HG03571 (cell line): ENCODE measurements around the gene CACHD1.

Source experiments
- ATAC-seq: cut with Tn5 transposase; IDR thresholded peaks from one replicate; pipeline ENCODE4 v1.9.1; 2021; ENCODE audit not compliant: unreplicated experiment

The CACHD1 gene

DNA sequence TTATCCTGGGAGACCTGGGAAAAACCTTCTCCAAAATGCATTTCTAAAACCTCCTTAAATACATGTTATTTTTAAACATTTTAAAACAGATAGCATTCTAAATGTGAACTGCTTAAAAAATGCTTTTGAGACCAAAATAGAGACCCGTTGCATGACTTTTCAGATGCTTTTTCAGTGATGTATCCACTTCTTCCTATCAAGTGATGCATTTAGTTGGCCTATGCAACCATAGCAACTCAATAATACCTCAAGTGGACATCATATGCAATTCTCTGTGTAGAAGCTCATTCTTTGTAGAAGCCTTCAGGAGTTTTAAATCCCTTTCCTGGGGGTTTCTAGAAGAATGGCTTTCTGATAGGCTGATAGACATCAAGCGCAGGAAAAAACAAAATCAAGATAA is 180.5 kb downstream of the CACHD1 start:
- ATAC-seq, result no peak

- ATAC-seq, result no peak
Observed at GRCh38 chr1:64651841-64652240, 181.9 kb downstream of the CACHD1 start.

DNA sequence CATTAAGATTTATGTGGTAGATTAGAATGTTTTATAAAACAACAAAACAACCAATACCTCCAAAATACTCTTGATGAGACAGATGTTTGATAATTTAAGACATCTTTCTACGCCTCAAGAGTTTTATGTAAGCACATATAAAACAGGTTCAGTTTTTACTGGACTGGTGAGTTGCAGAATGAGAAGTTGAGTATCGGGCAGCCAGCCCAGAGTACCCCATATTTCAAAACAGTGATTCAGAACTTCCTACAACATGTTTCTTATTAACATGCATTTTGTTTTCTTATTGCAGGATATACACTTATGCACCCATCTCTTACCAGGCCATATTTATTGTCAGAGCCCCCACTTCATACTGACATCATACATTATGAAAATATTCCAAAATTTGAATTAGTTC is 183.5 kb downstream of the CACHD1 start:
- no peak for ATAC-seq

- no peak for ATAC-seq
Observed at GRCh38 chr1:64654519-64655341, 184.8 kb downstream of the CACHD1 start.

DNA sequence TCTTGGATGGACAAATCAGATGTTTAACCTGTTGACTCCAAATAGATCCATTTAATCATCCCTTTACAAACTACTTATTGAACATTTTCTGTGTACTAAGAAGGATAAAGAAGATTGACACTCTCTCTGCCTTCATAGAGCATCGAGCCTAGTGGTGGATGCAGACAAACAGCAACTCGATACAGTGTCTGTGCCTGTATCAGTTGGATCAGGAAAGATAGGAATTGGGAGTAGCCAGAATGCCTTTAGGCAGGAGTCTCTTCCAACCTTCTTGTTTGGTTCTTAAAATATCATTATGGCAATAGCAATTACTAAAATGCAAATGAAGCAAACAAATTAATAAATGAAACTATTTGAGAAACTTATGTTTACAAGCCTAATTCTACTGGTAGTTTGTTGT is 185.9 kb downstream of the CACHD1 start:
- no peak for ATAC-seq

DNA sequence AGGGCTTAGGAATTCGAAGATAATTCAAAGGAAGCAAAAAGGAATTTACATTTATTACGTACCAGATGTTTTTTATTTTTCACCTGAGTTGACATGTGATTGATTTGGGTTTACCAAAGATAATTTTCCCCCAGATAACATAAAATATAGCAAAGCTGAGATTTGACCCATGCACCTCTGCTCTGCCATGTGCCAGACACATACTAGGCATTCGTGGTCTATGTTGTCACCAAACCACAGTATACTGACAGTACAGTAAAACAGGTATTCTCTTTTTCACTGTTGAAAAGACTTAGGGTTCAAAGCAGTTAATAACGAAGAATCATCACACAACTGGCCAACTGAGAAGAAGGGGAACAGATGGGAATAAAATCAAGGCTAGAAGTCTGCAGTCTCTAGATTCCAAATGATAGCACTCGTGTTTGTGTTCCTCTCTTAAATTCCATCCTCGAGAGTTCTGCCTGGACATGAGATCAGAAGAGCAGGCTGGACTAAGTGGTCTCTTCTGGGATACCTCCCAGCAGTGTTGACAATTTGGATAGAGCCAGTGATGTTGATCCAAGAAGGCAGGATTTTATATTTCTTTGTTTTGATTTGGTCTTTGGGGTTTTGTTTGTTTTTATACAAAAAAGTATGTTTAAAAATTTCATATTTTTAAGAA is 189.7 kb downstream of the CACHD1 start:
- ATAC-seq, result no peak

GRCh38 chr1:64663668-64664067 is 193.7 kb downstream of the CACHD1 start:
- no peak for ATAC-seq

- no peak for ATAC-seq
Observed at GRCh38 chr1:64664299-64664698, 194.4 kb downstream of the CACHD1 start.

DNA sequence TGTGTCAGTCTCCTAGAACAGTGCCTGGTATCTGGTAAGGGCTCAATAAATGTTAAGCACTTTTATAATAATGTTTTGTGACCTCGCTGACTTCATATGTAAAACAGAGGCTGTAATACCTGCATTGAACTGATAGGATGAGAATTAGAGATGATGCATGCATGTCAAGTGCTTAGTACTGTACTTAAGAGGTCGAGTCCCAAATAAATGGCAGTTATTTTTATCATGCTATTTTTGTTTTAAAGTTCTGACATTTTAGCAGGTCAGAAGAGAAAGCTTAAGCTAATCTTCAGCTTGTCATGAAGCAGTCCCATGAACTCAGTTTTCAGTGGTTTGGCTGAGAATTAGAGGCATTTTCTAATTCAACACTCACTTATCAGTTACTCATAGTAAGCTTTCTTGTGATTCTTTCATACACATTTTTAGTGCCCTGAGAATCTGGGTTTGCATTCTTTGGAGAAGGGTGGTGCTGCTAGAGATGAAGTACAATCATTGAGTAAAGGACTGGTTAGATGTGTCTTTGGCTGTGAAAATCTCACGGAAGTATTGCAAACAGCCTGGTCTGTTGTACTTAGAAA is 199.3 kb downstream of the CACHD1 start:
- no peak for ATAC-seq

GRCh38 chr1:64675718-64676345 is 205.9 kb downstream of the CACHD1 start:
- ATAC-seq, result no peak

DNA sequence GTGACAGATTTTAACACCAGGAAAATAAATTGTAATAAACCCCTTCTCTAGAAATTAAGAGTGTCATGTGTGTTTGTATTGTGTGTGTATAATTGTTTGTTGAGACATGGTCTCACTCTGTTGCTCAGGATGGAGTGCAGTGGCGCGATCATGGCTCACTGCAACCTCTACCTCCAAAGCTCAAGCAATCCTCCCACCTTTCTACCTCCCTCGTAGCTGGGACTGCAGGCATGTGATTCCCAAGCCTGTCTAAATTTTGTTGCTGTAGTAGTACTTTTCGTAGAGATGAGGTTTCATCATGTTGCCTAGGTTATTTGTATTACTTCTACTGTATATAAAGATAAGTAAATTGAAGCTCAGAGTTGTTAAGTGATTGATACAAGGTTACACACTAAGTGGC is 206.5 kb downstream of the CACHD1 start:
- ATAC-seq, result no peak

GRCh38 chr1:64677532-64677931 is 207.6 kb downstream of the CACHD1 start:
- no peak for ATAC-seq

- ATAC-seq, result no peak
Observed at GRCh38 chr1:64678366-64678765, 208.4 kb downstream of the CACHD1 start.

DNA sequence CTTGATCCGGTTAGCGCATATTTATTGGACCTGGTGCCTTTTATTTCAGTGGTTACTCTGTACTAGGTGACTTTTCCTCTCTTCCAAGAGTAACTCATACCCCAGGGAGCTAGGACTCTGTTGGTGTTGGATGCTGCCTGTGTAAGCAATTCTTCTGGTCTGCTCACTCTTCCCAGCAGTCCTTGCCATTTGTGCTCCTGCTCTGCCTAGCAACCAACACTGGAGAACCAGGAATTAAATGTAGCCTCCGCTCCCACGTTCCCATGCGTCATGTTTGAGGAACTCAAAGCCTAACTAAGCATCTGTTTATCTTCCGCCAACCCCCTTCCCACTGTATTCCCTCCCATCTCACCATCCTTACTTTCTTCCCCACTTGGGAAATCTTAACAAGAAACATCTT is 209.2 kb downstream of the CACHD1 start:
- ATAC-seq, result no peak

- no peak for ATAC-seq
Observed at GRCh38 chr1:64680599-64680998, 210.7 kb downstream of the CACHD1 start.

DNA sequence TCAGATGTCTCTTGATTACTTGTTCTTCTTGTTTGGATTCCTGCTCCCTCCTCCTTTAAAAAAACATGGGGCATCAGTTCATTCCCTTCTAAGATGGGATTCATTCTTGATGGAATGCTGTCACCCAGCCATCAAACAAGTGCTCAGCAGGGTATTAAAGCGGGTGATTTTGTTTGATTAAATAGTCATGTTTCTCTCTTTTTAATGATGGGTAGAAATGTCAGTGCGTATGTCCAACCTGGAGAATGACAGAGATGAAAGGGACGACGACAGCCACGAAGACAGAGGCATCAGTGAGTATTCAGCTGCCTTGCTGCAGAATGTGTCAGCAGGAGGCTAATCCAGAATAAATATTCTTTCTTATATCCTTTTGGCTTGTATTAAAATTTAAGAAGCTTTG is 211.1 kb downstream of the CACHD1 start:
- no peak for ATAC-seq

- ATAC-seq, result no peak
Observed at GRCh38 chr1:64683419-64683818, 213.5 kb downstream of the CACHD1 start.

DNA sequence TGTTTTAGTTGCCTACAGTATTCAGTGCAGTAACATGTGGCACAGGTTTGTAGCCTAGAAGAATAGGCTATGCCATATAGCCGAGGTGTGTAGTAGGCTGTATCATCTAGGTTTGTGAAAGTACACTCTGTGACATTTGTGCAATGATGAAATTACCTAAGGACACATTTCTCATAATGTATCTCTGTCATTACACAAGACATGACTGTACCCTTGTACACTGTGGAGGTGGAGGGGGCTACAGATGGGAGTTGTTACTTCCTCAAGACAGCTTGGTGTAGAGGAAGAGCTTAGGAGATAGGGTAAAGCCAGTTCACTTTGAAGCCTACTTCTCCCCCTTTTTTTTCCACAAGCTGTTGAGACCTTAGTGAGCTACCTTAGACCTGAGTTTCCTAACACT is 215.3 kb downstream of the CACHD1 start:
- no peak for ATAC-seq

GRCh38 chr1:64685765-64686341 is 215.9 kb downstream of the CACHD1 start:
- ATAC-seq, result no peak

- ATAC-seq, result peak; percentile 57
Observed at GRCh38 chr1:64686828-64687724, 217.1 kb downstream of the CACHD1 start.
